H1 (cell line): Measurements from ENCODE around the gene CFAP161. TPM values are rescaled to one million over a fixed set of nuclear protein-coding genes. Genes with fewer than 3 reads are reported as not detected.

Source experiments
- BRCA1 ChIP-seq: IDR thresholded peaks from 2 replicates; pipeline ENCODE4 v1.6.1; 2012; ENCODE audit warnings: low read depth, low read length, improper control_type of control experiment
- FOSL1 ChIP-seq: IDR thresholded peaks from 2 replicates; pipeline ENCODE4 v1.6.1; 2011; ENCODE audit warnings: mild to moderate bottlenecking, low read depth, low read length, moderate library complexity; ENCODE audit not compliant: insufficient read depth
- GABPA ChIP-seq: IDR thresholded peaks from 2 replicates; pipeline ENCODE4 v1.6.1; 2011; ENCODE audit warnings: mild to moderate bottlenecking, low read length, moderate library complexity, borderline replicate concordance; ENCODE audit not compliant: insufficient read depth
- POLR2A ChIP-seq, 2 experiments: IDR thresholded peaks; 1 replicate in 1 of 2; 2 replicates in 1 of 2; pipeline ENCODE4 v1.6.1; 2011; ENCODE audit warnings: low read depth in 2 of 2, low read length in 2 of 2, mild to moderate bottlenecking in 2 of 2; ENCODE audit errors: control extremely low read depth in 1 of 2
- RAD21 ChIP-seq, 2 experiments: IDR thresholded peaks in 1 of 2; conservative IDR thresholded peaks in 1 of 2; 2 replicates each; pipeline ENCODE4 v1.6.1; 2011; ENCODE audit warnings: low read depth in 2 of 2, low read length in 2 of 2, improper control_type of control experiment in 1 of 2, inconsistent platforms in 1 of 2, mild to moderate bottlenecking in 1 of 2, moderate library complexity in 1 of 2
- SAP30 ChIP-seq: fragments of 300-600 bp; sonication (generic); IDR thresholded peaks from 2 replicates; pipeline ENCODE4 v1.7.1; 2012; ENCODE audit warnings: low read length, moderate library complexity, mild to moderate bottlenecking, inconsistent platforms; ENCODE audit not compliant: insufficient read depth, insufficient replicate concordance
- TAF1 ChIP-seq: IDR thresholded peaks from 2 replicates; pipeline ENCODE4 v1.6.1; 2011; ENCODE audit warnings: mild to moderate bottlenecking, low read depth, low read length
- TAF7 ChIP-seq: optimal IDR thresholded peaks from 2 replicates; pipeline ENCODE3; 2011; ENCODE audit warnings: low read depth, mild to moderate bottlenecking, inconsistent platforms, low read length, moderate library complexity, borderline replicate concordance
- polyA plus RNA-seq, 7 experiments: library from polyadenylated mRNA; depleted of rRNA in 3 of 7; stranded (reverse) in 5 of 7; unstranded in 2 of 7; fragments of >200 nt in 5 of 7; fragments of 200-250 nt in 2 of 7; gene quantifications; 1 replicate in 5 of 7; 2 replicates in 1 of 7; 4 replicates in 1 of 7; pipeline versions ENCODE4 v1.2.1 to v1.2.3, GENCODE V29; 2011 to 2013; ENCODE audit warnings: missing spikeins in 2 of 7, mixed read lengths in 2 of 7
- total RNA-seq: library from RNA; stranded (reverse); fragmentation: NEBNext Ultra II Directional; extraction: Animal tissue kit (Norgen Biotek cat#: 25700); gene quantifications from 2 replicates; pipeline ENCODE4 v1.2.1, GENCODE V29; 2021
- TF ChIP-seq, protein P1 (sequence below): fragments of 300-600 bp; sonication (generic); IDR thresholded peaks from 2 replicates; pipeline ENCODE4 v1.7.1; 2012; ENCODE audit warnings: low read length, moderate library complexity, mild to moderate bottlenecking, inconsistent platforms; ENCODE audit not compliant: insufficient replicate concordance

The CFAP161 gene
- total and polyA plus RNA-seq, 2 of the 8 experiments (the other 6 are each of a cell fraction or from before 2014, with no cell fraction given), result 0.05 TPM; not detected in 1

DNA sequence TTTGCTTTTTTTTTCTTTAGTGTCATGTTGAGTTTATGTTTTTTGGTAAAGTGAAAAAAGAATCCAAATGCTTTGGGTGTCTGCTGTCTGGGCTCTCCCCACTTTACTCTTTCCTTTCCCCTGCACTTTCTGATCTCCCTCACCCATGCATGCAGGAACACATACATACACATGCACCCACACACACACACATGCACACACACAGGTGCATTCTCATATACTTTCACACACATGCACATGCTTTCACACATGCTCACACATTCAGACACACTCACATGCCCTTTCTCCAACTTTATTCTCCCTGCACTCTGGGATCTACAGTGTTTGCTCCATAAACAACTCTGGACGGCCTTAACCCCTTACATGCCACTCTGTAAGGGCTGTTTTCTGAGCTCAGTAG lies 46.4 kb upstream of the CFAP161 start (continued):
- TF ChIP-seq, protein P1, sequence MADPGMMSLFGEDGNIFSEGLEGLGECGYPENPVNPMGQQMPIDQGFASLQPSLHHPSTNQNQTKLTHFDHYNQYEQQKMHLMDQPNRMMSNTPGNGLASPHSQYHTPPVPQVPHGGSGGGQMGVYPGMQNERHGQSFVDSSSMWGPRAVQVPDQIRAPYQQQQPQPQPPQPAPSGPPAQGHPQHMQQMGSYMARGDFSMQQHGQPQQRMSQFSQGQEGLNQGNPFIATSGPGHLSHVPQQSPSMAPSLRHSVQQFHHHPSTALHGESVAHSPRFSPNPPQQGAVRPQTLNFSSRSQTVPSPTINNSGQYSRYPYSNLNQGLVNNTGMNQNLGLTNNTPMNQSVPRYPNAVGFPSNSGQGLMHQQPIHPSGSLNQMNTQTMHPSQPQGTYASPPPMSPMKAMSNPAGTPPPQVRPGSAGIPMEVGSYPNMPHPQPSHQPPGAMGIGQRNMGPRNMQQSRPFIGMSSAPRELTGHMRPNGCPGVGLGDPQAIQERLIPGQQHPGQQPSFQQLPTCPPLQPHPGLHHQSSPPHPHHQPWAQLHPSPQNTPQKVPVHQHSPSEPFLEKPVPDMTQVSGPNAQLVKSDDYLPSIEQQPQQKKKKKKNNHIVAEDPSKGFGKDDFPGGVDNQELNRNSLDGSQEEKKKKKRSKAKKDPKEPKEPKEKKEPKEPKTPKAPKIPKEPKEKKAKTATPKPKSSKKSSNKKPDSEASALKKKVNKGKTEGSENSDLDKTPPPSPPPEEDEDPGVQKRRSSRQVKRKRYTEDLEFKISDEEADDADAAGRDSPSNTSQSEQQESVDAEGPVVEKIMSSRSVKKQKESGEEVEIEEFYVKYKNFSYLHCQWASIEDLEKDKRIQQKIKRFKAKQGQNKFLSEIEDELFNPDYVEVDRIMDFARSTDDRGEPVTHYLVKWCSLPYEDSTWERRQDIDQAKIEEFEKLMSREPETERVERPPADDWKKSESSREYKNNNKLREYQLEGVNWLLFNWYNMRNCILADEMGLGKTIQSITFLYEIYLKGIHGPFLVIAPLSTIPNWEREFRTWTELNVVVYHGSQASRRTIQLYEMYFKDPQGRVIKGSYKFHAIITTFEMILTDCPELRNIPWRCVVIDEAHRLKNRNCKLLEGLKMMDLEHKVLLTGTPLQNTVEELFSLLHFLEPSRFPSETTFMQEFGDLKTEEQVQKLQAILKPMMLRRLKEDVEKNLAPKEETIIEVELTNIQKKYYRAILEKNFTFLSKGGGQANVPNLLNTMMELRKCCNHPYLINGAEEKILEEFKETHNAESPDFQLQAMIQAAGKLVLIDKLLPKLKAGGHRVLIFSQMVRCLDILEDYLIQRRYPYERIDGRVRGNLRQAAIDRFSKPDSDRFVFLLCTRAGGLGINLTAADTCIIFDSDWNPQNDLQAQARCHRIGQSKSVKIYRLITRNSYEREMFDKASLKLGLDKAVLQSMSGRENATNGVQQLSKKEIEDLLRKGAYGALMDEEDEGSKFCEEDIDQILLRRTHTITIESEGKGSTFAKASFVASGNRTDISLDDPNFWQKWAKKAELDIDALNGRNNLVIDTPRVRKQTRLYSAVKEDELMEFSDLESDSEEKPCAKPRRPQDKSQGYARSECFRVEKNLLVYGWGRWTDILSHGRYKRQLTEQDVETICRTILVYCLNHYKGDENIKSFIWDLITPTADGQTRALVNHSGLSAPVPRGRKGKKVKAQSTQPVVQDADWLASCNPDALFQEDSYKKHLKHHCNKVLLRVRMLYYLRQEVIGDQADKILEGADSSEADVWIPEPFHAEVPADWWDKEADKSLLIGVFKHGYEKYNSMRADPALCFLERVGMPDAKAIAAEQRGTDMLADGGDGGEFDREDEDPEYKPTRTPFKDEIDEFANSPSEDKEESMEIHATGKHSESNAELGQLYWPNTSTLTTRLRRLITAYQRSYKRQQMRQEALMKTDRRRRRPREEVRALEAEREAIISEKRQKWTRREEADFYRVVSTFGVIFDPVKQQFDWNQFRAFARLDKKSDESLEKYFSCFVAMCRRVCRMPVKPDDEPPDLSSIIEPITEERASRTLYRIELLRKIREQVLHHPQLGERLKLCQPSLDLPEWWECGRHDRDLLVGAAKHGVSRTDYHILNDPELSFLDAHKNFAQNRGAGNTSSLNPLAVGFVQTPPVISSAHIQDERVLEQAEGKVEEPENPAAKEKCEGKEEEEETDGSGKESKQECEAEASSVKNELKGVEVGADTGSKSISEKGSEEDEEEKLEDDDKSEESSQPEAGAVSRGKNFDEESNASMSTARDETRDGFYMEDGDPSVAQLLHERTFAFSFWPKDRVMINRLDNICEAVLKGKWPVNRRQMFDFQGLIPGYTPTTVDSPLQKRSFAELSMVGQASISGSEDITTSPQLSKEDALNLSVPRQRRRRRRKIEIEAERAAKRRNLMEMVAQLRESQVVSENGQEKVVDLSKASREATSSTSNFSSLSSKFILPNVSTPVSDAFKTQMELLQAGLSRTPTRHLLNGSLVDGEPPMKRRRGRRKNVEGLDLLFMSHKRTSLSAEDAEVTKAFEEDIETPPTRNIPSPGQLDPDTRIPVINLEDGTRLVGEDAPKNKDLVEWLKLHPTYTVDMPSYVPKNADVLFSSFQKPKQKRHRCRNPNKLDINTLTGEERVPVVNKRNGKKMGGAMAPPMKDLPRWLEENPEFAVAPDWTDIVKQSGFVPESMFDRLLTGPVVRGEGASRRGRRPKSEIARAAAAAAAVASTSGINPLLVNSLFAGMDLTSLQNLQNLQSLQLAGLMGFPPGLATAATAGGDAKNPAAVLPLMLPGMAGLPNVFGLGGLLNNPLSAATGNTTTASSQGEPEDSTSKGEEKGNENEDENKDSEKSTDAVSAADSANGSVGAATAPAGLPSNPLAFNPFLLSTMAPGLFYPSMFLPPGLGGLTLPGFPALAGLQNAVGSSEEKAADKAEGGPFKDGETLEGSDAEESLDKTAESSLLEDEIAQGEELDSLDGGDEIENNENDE, result no peak
- no peak for TF ChIP-seq TAF7
- no peak for TF ChIP-seq GABPA
- TF ChIP-seq TAF1, result no peak
- no peak for TF ChIP-seq BRCA1
- TF ChIP-seq POLR2A (IDR thresholded peaks at IDR 0.05; ENCODE audit: control extremely low read depth in 1 of 2, low read depth in 2 of 2, low read length in 2 of 2), result no peak
- no peak for TF ChIP-seq FOSL1
- TF ChIP-seq SAP30, result no peak
- no peak for TF ChIP-seq RAD21 (IDR thresholded peaks at IDR 0.05 in 1 of 2, conservative IDR thresholded peaks at IDR 0.05 in 1 of 2; ENCODE audit: low read depth in 2 of 2, low read length in 2 of 2)
